Mucosa of stomach (tissue), 1 donor: ENCODE measurements around the gene ACP3.
"Not testable (repeated sequence)": the region's sequence is repeated elsewhere in the genome, so short reads cannot be mapped to it uniquely, and the experiment has no call there.

ENCODE experiments used
- H3K27me3 ChIP-seq: one replicate; pipeline ENCODE4 v1.7.0; 2013; ENCODE audit warnings: mild to moderate bottlenecking, low read length; ENCODE audit not compliant: control insufficient read depth, insufficient read depth
- H3K36me3 ChIP-seq: one replicate; pipeline ENCODE4 v1.7.0; 2013; ENCODE audit warnings: low read length; ENCODE audit not compliant: control insufficient read depth, insufficient read depth
- H3K4me1 ChIP-seq: one replicate; pipeline ENCODE4 v1.7.0; 2013; ENCODE audit warnings: mild to moderate bottlenecking, low read length; ENCODE audit not compliant: control insufficient read depth, insufficient read depth
- H3K4me3 ChIP-seq: one replicate; pipeline ENCODE4 v1.7.0; 2013; ENCODE audit warnings: low read length
- H3K9ac ChIP-seq: one replicate; pipeline ENCODE4 v1.7.0; 2013; ENCODE audit warnings: mild to moderate bottlenecking, low read length, moderate library complexity
- H3K9me3 ChIP-seq: one replicate; pipeline ENCODE4 v1.7.0; 2013; ENCODE audit warnings: mild to moderate bottlenecking, low read length, moderate library complexity; ENCODE audit not compliant: control insufficient read depth
- donor health status: Pancreatic carcinoma.

Gene ACP3

GRCh38 chr3:132290833-132291232 lies 26.4 kb upstream of the ACP3 start:
- Histone ChIP-seq H3K4me3 (no peak overlapping the region), H3K36me3 (no peaks in the 10 kb centered on the region), H3K4me1 (peaks cover 10% of the 10 kb centered on the region), H3K9me3 (peaks cover 6% of the 10 kb centered on the region), H3K27me3 (no peaks in the 10 kb centered on the region), H3K9ac (no peak overlapping the region)

- H3K27me3 ChIP-seq, result no peaks in the 10 kb centered on the region
- H3K9ac ChIP-seq, result no peak overlapping the region
- peaks cover 6% of the 10 kb centered on the region for H3K9me3 ChIP-seq
- no peaks in the 10 kb centered on the region for H3K36me3 ChIP-seq
- no peaks in the 10 kb centered on the region for H3K4me1 ChIP-seq
- H3K4me3 ChIP-seq, result no peak overlapping the region
Measured at GRCh38 chr3:132292042-132292441, 25.2 kb upstream of the ACP3 start.

GRCh38 chr3:132293251-132293650 lies 24.0 kb upstream of the ACP3 start:
- Histone ChIP-seq H3K4me1 (no peaks in the 10 kb centered on the region), H3K9ac (no peak overlapping the region), H3K27me3 (no peaks in the 10 kb centered on the region), H3K4me3 (no peak overlapping the region), H3K36me3 (no peaks in the 10 kb centered on the region), H3K9me3 (peaks cover 2% of the 10 kb centered on the region)

- Histone ChIP-seq H3K9me3 (no peaks in the 10 kb centered on the region), H3K4me3 (no peak overlapping the region), H3K36me3 (no peaks in the 10 kb centered on the region), H3K4me1 (no peaks in the 10 kb centered on the region), H3K27me3 (no peaks in the 10 kb centered on the region), H3K9ac (no peak overlapping the region)
Measured at GRCh38 chr3:132294906-132295305, 22.3 kb upstream of the ACP3 start.

- H3K9ac ChIP-seq, H3K9me3 ChIP-seq, H3K4me1 ChIP-seq, H3K27me3 ChIP-seq, H3K36me3 ChIP-seq, H3K4me3 ChIP-seq: not testable (repeated sequence)
Measured at GRCh38 chr3:132303336-132304201, 13.6 kb upstream of the ACP3 start.

- H3K4me1 ChIP-seq, H3K27me3 ChIP-seq, H3K9ac ChIP-seq, H3K4me3 ChIP-seq, H3K9me3 ChIP-seq, H3K36me3 ChIP-seq: not testable (repeated sequence)
Measured at GRCh38 chr3:132304351-132304750, 12.9 kb upstream of the ACP3 start.

GRCh38 chr3:132310057-132310456 lies 7.2 kb upstream of the ACP3 start:
- not testable (repeated sequence) for H3K36me3 ChIP-seq, H3K4me1 ChIP-seq, H3K4me3 ChIP-seq, H3K9ac ChIP-seq, H3K9me3 ChIP-seq, H3K27me3 ChIP-seq

GRCh38 chr3:132311316-132311715 lies 5.9 kb upstream of the ACP3 start:
- Histone ChIP-seq H3K9ac (no peak overlapping the region), H3K27me3 (no peaks in the 10 kb centered on the region), H3K4me3 (no peak overlapping the region), H3K4me1 (no peaks in the 10 kb centered on the region), H3K36me3 (no peaks in the 10 kb centered on the region), H3K9me3 (no peaks in the 10 kb centered on the region)

- H3K4me1 ChIP-seq, result no peaks in the 10 kb centered on the region
- H3K9ac ChIP-seq, result no peak overlapping the region
- H3K36me3 ChIP-seq, result no peaks in the 10 kb centered on the region
- H3K4me3 ChIP-seq, result no peak overlapping the region
- no peaks in the 10 kb centered on the region for H3K9me3 ChIP-seq
- no peaks in the 10 kb centered on the region for H3K27me3 ChIP-seq
Measured at GRCh38 chr3:132311841-132312240, 5.4 kb upstream of the ACP3 start.

GRCh38 chr3:132315851-132316250 lies 1.4 kb upstream of the ACP3 start:
- Histone ChIP-seq H3K4me3 (no peak overlapping the region), H3K27me3 (no peaks in the 10 kb centered on the region), H3K9ac (no peak overlapping the region), H3K9me3 (no peaks in the 10 kb centered on the region), H3K36me3 (no peaks in the 10 kb centered on the region), H3K4me1 (peaks cover 7% of the 10 kb centered on the region)

- Histone ChIP-seq H3K36me3 (no peaks in the 10 kb centered on the region), H3K27me3 (no peaks in the 10 kb centered on the region), H3K4me3 (no peak overlapping the region), H3K4me1 (peaks cover 13% of the 10 kb centered on the region), H3K9me3 (no peaks in the 10 kb centered on the region), H3K9ac (no peak overlapping the region)
Measured at GRCh38 chr3:132318451-132318850, 1.2 kb downstream of the ACP3 start.

- no peaks in the 10 kb centered on the region for H3K36me3 ChIP-seq
- H3K9me3 ChIP-seq, result no peaks in the 10 kb centered on the region
- no peak overlapping the region for H3K9ac ChIP-seq
- peaks cover 23% of the 10 kb centered on the region for H3K4me1 ChIP-seq
- no peak overlapping the region for H3K4me3 ChIP-seq
- H3K27me3 ChIP-seq, result no peaks in the 10 kb centered on the region
Measured at GRCh38 chr3:132321304-132321703, 4.1 kb downstream of the ACP3 start.
